Measurements from ENCODE around the gene CCDC154.
"Not testable (repeated sequence)": the region's sequence is repeated elsewhere in the genome, so short reads cannot be mapped to it uniquely, and the experiment has no call there.

The CCDC154 gene

GRCh38 chr16:1454561-1454960, 10.2 kb upstream of the CCDC154 start:
- DNase-seq, result no peak

DNA sequence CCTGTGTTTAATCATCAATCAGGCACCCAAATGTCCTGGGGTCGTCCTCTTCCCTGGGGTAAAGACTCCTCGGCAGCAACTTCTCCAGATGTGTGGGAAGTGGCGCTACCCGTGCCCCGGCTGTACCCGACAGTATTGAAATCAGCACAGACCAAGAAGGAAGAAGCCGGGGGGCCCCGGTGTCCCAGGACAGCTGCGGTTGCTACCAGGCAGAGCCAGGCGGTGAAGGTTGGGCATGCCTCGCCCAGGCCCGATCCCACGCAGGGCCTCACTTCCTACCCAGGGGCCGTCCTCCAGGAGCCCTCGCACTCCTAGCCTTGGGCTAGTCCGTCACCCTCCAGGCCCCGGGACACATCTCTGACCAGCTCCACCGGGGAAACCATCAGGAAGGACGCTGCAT, 9.0 kb upstream of the CCDC154 start:
- DNase-seq, result no peak

GRCh38 chr16:1452530-1452929, 8.2 kb upstream of the CCDC154 start:
- DNase-seq, result no peak

DNA sequence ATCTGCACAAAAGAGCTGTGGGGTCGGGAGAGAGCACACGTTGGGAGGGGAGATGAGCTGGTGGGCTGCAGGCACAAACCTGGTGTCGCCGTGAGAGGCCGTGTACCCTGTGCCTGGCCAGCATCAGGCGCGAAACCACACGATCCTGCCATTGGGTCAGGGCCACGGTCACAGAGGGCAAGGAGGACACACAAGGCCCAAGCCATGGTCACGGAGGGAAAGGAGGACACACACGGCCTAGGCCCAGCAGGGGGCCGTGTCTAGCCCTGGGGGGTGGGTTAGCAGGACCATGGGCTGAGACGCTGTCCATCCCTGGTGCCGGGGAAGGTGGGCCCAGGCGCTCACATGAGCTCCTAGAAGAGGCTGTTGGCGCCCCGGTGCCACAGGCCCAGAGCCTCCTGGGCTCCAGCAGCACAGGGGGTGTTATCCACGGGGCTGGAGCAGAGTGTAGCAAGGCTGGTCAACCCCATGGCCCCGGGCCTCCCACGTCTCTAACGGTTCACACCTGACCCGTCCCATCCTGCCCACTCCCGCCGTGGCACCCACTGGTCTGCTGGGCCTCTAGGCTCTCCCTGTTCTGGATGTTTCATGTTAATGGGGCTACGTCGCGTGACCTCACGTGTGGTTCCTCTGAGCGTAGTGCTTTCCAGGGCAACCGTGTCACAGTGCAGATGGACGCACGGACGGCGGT, 7.5 kb upstream of the CCDC154 start:
- no peak for DNase-seq

DNA sequence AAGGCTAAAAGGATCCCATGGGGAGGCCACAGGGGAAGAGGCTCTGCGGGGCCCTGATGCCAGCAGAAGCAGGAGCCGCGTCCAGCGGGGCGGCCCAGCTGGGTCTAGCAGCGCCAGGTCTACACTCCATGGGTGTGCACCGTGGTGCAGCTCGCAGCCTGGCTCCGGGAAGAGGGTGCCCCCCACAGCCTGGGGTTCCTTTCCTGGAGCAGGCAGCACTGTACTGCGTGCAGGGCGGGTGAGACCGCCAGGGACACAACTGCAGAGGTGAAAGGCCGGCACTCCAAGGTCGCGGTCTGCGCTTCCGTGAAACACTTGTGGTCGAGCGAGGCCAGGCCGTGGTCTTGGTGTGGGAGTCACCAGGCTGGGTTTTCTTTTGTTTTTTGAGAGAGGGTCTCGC, 6.5 kb upstream of the CCDC154 start:
- no peak for DNase-seq

DNA sequence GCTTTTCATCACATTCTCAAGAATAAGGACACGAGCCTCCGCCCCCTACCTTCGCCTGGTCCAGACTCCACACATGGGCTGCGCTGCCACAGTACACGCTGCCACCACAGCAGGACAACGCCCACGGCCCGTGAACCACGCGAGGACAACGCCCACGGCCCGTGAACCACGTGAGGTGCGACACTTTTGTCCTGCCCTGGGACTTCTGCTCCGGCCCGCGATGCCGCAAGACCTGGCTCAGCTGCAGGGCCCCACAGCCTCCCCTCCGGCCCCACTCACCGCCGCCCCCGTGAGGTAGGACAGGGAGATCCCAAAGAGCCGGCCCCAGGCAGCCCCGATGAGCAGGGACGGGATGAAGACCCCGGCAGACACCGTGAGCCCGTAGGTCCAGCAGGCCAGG, 5.9 kb upstream of the CCDC154 start:
- no peak for DNase-seq

GRCh38 chr16:1449201-1449788, 4.9 kb upstream of the CCDC154 start:
- DNase-seq, result no peak

- no peak for DNase-seq
Observed at GRCh38 chr16:1448536-1449116, 4.3 kb upstream of the CCDC154 start.

- no peak for DNase-seq
Observed at GRCh38 chr16:1447965-1448364, 3.6 kb upstream of the CCDC154 start.

DNA sequence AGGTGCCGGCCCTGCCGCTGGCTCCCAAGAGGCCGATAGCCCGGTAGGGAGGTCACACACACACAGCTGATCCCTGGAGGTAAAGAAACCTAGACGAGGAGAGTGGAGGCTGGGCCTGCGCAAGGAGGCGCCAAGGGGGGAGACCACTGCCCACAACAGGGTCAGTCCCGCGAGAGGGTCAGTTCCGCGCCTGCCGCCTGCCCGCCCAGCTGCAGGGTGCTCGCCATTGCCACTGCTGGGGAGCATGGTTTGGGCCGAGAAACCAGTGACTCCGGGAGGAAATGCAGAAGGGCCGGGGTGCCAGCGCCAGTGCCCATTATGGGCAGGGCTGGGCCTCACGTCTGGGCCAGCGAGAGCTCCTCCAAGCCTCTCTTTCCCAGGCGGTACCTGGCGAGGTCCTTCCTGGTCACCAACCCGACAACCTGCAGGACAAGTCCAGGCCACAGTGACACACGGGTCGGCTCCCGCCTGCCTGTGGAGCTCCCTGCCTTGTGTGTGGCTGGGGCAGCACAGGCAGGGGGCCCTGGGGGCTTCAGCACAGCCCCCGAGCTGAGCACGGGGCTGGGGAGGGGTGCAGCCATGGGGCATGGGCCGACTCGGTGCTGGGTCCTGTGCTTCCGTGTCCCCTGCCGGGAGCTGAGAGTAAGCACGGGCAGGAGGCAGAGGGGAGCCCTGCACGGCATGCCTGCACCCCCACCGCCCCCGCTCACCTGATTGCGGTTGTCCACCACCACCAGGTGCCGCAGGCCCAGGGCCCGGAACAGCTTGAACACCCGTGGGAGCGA, 2.1 kb upstream of the CCDC154 start:
- no peak for DNase-seq

DNA sequence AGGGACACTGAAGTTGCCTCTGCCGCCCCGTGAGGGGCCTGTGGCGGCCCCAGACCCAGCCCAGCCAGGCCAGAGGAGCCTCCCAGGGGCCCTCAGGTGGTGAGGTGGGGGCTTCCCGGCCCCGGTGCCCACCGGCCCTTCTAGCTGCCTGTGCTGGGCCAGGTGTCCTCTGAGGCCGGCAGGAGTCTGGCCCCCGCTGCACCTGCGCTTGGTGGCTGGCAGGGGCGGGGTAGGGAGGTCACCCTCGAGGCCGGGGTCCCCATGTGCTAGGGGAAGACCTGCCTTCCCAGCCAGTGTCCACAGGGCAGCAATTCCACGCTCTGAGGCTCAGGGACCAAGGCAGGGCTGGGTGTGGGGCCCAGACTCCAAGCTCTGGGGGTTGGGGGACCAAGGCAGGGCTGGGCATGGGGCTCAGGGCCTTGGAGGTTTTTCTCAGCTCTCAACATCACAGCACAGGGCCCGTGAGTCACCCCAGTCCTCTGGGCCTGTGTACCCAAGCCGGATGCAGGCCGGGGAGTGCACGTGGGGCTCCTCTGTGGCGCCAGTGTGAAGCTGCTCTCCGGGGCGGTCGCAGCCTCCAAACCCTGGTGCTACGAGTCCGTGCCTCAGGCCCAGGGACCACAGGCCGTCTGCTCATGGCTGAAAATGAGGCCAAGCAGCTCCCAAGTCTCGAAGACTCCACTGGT, 1.3 kb upstream of the CCDC154 start:
- DNase-seq, result no peak

DNA sequence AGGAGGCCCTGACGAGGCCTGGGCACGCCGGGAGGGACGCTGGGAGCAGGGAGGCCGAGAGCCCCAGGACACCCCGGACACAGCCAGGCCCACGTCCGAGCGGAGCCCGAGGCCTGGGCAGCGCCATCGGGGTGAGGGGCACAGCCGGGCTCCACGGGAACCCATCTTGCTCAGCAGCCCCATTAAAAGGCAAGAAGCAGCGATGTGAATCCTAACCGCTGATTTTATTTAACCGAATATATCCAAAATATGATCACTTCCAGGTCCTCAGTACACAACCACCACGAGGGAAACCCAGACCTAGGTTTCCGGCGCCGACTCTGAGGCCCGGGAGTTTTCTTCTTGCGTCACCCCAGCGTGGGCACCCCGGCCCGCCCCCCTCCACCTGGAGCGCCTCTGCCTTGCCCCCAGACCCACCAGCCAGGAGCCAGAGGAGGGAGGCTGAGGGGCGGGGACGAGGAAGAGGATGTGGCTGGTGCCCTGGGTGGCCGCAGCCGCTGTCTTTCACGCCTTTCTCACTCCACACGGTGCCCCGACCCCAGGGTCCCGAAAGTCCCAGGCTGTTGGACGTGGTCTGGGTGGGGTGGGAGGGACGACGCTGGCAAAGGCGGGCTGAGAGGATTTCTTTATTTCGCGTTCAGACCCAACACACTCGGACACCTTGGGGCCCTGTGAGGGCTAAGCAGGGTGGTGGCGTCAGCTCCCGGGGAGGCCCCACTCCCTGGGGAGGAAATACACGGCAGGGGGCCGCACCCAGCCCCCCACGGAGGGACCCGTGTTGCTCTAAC, 568 bp upstream of the CCDC154 start:
- DNase-seq, result no peak

DNA sequence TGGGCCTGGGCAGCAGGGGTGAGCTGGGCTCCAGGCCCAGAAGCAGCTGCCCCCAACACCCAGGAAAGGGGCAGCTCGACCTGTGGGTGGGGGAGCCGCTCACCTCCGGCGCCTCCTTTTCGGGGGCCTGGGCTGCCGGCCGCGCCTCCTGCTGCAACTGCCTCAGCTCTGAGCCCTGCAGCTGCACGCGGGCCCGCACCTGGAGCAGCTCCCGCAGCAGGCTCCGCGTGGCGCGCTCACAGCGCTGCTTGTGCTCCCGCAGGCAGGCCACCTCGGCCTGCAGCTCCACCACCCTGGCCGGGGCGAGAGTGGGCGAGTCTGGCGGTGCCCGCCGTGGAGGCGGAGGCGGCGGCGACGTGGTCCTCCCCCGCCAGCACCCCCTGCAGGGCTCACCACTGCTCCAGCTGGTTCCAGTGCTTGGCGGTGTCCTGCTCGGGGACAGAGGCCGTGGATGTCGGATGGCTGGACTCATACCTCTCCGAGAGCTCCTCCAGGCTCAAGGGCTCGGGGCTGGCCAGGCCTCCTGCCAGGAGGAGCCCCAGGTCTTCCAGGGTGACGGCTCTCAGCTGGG, 868 bp downstream of the CCDC154 start:
- DNase-seq, result no peak

- DNase-seq, result no peak
Observed at GRCh38 chr16:1442697-1443096, 1.7 kb downstream of the CCDC154 start.

DNA sequence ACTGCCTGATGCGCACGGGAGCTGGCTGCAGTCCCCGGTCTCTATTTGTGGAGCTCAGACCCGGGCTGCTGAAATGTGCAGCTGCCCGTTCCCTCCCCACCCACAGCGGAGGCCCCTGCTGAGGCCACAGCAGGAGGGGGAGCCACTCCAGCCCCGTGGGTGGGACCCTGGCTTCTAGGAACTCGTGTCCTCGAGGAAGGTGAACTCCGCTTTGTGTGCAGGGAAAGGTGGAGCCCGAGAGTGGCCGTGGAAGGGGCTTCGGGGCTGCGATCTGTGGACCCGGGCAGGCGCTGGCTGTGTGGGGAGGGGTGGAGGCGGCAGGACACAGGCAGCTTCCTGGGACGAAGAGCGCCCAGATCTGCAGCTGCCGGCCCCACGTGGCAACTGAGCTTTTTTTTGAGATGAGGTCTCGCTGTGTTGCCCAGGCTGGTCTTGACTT, 2.9 kb downstream of the CCDC154 start:
- no peak for DNase-seq

DNA sequence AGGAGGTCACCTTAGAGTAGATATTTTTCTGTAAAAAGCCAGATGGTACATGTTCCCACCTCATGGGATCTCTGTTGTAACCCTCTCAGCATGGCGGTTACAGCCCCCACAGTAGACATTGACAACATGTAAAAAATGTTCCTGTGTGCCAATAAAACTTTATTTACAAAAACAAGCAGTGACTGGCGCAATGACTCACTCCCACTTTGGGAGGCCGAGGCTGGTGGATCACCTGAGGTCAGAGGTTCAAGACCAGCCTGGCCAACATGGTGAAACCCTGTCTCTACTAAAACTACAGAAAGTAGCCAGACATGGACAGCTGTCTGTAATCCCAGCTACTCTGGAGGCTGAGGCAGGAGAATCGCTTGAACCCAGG, 4.7 kb downstream of the CCDC154 start:
- not testable (repeated sequence) for DNase-seq

DNA sequence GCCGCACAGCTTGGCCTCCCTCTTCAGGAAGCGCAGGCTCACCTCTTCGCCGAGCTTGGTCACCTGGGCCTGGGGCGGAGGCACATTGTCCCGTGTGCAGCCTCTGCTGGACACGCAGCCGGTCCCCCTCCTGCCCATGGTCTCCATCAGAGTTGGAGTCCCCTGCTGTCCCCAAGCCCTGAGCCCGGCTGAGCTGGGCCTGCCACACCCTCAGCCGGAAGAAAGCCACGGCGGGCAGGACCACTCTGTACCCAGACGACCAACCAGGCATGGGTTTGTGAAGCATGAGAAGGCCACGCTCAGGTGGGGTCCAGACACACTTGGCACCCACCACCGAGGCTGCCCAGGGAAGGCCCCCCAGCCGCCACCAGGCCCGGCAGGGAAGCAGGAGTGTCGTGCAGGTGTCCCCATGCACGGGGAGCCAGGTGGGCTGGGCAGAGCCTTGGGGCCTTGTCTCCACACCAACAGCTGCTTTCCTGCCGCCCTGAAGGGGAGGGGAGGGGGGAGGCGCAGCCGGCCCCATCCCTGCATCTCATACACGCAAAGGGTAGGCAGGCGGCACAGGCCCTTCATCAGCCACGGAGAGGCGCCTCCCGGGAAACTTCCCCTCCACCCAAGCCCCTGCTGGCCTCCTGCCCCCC, 5.2 kb downstream of the CCDC154 start:
- no peak for DNase-seq

GRCh38 chr16:1438229-1439057, 5.9 kb downstream of the CCDC154 start:
- DNase-seq, result no peak

DNA sequence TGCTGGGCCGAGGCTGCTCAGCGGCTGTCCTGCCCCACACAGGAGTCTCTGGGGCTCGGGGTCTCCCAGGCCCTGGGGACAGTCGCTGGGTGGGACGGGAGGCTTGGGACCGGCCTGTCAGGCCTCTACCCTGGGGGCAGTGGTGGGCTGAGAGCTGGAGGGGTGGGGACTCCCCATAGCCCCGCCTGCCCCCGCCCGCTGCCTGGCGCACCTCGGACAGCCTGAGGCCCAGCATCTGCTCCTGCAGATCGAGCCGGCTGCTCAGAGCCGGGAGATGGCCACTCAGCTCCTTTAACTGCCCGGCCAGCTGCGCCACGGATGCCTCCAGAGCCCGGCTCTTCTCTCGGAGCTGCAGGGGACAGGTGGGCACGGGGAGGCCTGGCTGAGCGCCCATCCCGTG, 6.8 kb downstream of the CCDC154 start:
- DNase-seq, result no peak

- no peak for DNase-seq
Observed at GRCh38 chr16:1436731-1437355, 7.5 kb downstream of the CCDC154 start.
